GM12878 (cell line): ENCODE results near the gene ECEL1. TPM values are rescaled to one million over a fixed set of nuclear protein-coding genes. Genes with fewer than 3 reads are reported as not detected.

Experiments
- ATAC-seq: fragments of 200-7000 bp; cut with Tn5 transposase; 3 replicates; pipeline ENCODE4 v1.9.1; 2020; ENCODE audit warnings: mild to moderate bottlenecking, moderate library complexity
- BruUV-seq: library from RNA; stranded (reverse); fragments of 400-500 nt; replicated peaks from 2 replicates; lab custom pipeline; 2021; lab: Mats Ljungman, UMichigan
- CTCF ChIA-PET: fragments of 300-600 bp; sonication (Branson Sonifier 250); formaldehyde crosslinking; extraction: SDS; loops from one replicate; lab custom pipeline; 2021; ENCODE audit warnings: inconsistent platforms; lab: Yijun Ruan, JAX
- POLR2A ChIA-PET: fragments of 350-600 bp; formaldehyde crosslinking; extraction: SDS; loops from one replicate; lab custom pipeline; 2021; ENCODE audit warnings: inconsistent platforms; lab: Charles Lee
- RAD21 ChIA-PET: fragments of 300-600 bp; sonication (Branson Sonifier 250); formaldehyde crosslinking; loops from one replicate; lab custom pipeline; 2023; ENCODE audit warnings: antibody characterized with exemption; ENCODE audit not compliant: unreplicated experiment; lab: Charles Lee
- SMC1A ChIA-PET: fragments of 300-600 bp; sonication (Branson Sonifier 250); formaldehyde crosslinking; loops from one replicate; lab custom pipeline; 2023; ENCODE audit not compliant: unreplicated experiment, uncharacterized antibody; lab: Charles Lee
- DNase-seq: peaks from one replicate; pipeline ENCODE4 v3.0.0-alpha.2; 2011; ENCODE audit warnings: low read depth, low spot score
- FAIRE-seq: peaks from 3 replicates; lab custom pipeline; 2011; peaks lifted over from hg19 to GRCh38; lab: Jason Lieb, UNC
- H2AFZ ChIP-seq: 2 replicates; pipeline ENCODE4 v1.6.0; 2011; ENCODE audit warnings: low read depth, low read length, control low read depth; ENCODE audit not compliant: control insufficient read depth
- H3K27ac ChIP-seq: 2 replicates; pipeline ENCODE4 v1.5.1; 2011; ENCODE audit warnings: control low read depth; ENCODE audit not compliant: control insufficient read depth, insufficient read depth
- H3K27me3 ChIP-seq, 2 experiments: replicated peaks in 1 of 2; 2 replicates each; pipeline versions ENCODE4 v1.6.0 to v1.6.1; 2011; ENCODE audit warnings: low read length in 1 of 2; ENCODE audit not compliant: control insufficient read depth in 2 of 2, insufficient read depth in 2 of 2
- H3K36me3 ChIP-seq, 2 experiments: 2 replicates each; pipeline ENCODE4 v1.5.1; 2011; ENCODE audit warnings: low read length in 1 of 2; ENCODE audit not compliant: control insufficient read depth in 2 of 2, insufficient read depth in 2 of 2
- H3K4me1 ChIP-seq: 2 replicates; pipeline ENCODE4 v1.6.1; 2011; ENCODE audit warnings: mild to moderate bottlenecking, low read length, moderate library complexity, mixed read lengths; ENCODE audit not compliant: control insufficient read depth, insufficient read depth
- H3K4me2 ChIP-seq: 2 replicates; pipeline ENCODE4 v1.6.0; 2011; ENCODE audit warnings: control low read depth; ENCODE audit not compliant: control insufficient read depth, insufficient read depth
- H3K4me3 ChIP-seq: fragments of 200-600 bp; sonication (generic); 2 replicates; pipeline ENCODE4 v1.5.1; 2016
- H3K79me2 ChIP-seq: 2 replicates; pipeline ENCODE4 v1.6.0; 2011; ENCODE audit warnings: low read length; ENCODE audit not compliant: control insufficient read depth, insufficient read depth
- H3K9ac ChIP-seq: 2 replicates; pipeline ENCODE4 v1.8.0; 2011; ENCODE audit warnings: low read length, control low read depth, mixed read lengths; ENCODE audit not compliant: control insufficient read depth, insufficient read depth
- H3K9me3 ChIP-seq: replicated peaks from 3 replicates; pipeline ENCODE4 v1.5.1; 2011; ENCODE audit warnings: mild to moderate bottlenecking, low read length; ENCODE audit not compliant: control insufficient read depth, insufficient read depth
- H4K20me1 ChIP-seq: 2 replicates; pipeline ENCODE4 v1.6.0; 2011; ENCODE audit not compliant: control insufficient read depth, insufficient read depth
- ASH2L ChIP-seq: fragments of 300-600, 200-600 bp; sonication (generic); IDR thresholded peaks from 2 replicates; pipeline ENCODE4 v1.6.1; 2017; ENCODE audit warnings: low read depth, mild to moderate bottlenecking, borderline replicate concordance
- E2F4 ChIP-seq: IDR thresholded peaks from 2 replicates; pipeline ENCODE4 v1.6.1; 2012; ENCODE audit warnings: low read depth, low read length, improper control_type of control experiment
- EP300 ChIP-seq, 2 experiments: fragments of 150-350 bp in 1 of 2; IDR thresholded peaks; 2 replicates each; pipeline ENCODE4 v1.6.1; 2011 to 2012; ENCODE audit warnings: low read depth in 2 of 2, low read length in 2 of 2, borderline replicate concordance in 1 of 2, improper control_type of control experiment in 1 of 2, inconsistent platforms in 1 of 2; ENCODE audit not compliant: control insufficient read depth in 1 of 2
- ETV6 ChIP-seq, 2 experiments: fragments of 450-650 bp in 1 of 2; IDR thresholded peaks in 1 of 2; conservative IDR thresholded peaks in 1 of 2; 2 replicates each; pipeline ENCODE4 v1.6.1; 2014; ENCODE audit warnings: antibody characterized with exemption in 1 of 2, borderline replicate concordance in 1 of 2, low read depth in 1 of 2, mild to moderate bottlenecking in 1 of 2, moderate library complexity in 1 of 2
- GATAD2B ChIP-seq: fragments of 450-650 bp; conservative IDR thresholded peaks from 2 replicates; pipeline ENCODE4 v1.6.1; 2017; ENCODE audit warnings: low read depth, mild to moderate bottlenecking, moderate library complexity
- NR2C1 ChIP-seq: fragments of 450-650 bp; IDR thresholded peaks from 2 replicates; pipeline ENCODE4 v1.6.1; 2017; ENCODE audit warnings: antibody characterized with exemption, mild to moderate bottlenecking, moderate library complexity
- PAX5 ChIP-seq: IDR thresholded peaks from 2 replicates; pipeline ENCODE4 v1.6.1; 2011; ENCODE audit warnings: low read depth, low read length, borderline replicate concordance
- POU2F2 ChIP-seq: IDR thresholded peaks from 3 replicates; pipeline ENCODE4 v1.6.1; 2011; ENCODE audit warnings: low read depth, mild to moderate bottlenecking, low read length, borderline replicate concordance
- WGBS: methylation state at CpG from one replicate; pipeline ENCODE4 v1.1.6; 2016; ENCODE audit warnings: low lambda C conversion rate; ENCODE audit not compliant: insufficient replicate concordance, insufficient coverage; ENCODE audit errors: missing lambda C conversion rate; 5-methylcytosine and 5-hydroxymethylcytosine counted together
- in situ Hi-C: fragments of 300-500 bp; cut with MboI; formaldehyde crosslinking; loops from 9 replicates; pipeline ENCODE4 v1.14.3; 2018; ENCODE audit warnings: mixed read lengths
- intact Hi-C: fragments of 100-400 bp; cut with micrococcal nuclease; formaldehyde crosslinking; loops from one replicate; pipeline ENCODE4 v1.14.2; 2022; ENCODE audit not compliant: unreplicated experiment
- polyA plus RNA-seq, 11 experiments: library from polyadenylated mRNA; depleted of rRNA in 4 of 11; unstranded in 6 of 11; stranded (reverse) in 5 of 11; fragments of >200 nt; fragmentation: Nextera tagmentation in 4 of 11; fragmentation: Illumina TruSeq in 1 of 11; extraction: Ambion mirVana in 4 of 11; extraction: Trizol in 1 of 11; gene quantifications; 1 replicate in 1 of 11; 2 replicates in 10 of 11; pipeline versions ENCODE4 v1.2.1 to v1.2.3, GENCODE V29; 2011 to 2016; ENCODE audit warnings: inconsistent platforms in 2 of 11, missing spikeins in 2 of 11, low read depth in 1 of 11
- total RNA-seq, 4 experiments: library from RNA; depleted of rRNA in 3 of 4; stranded (reverse); fragments of >200 nt in 3 of 4; fragmentation: Illumina TruSeq in 1 of 4; extraction: Trizol in 1 of 4; gene quantifications; 2 replicates each; pipeline versions ENCODE4 v1.2.1 to v1.2.3, GENCODE V29; 2013 to 2021

ECEL1 gene
- total and polyA plus RNA-seq, 10 of the 15 experiments (the other 5 are each of a cell fraction or from before 2014, with no cell fraction given), result not detected

GRCh38 chr2:232526372-232526941, 38.8 kb upstream of the ECEL1 start:
- CTCF ChIA-PET, result no interaction called here
- no peak for FAIRE-seq

More at GRCh38 chr2:232526372-232526941, 38.8 kb upstream of the ECEL1 start:
- H3K27me3 ChIP-seq, result peaks cover 1 to 6% of the 10 kb centered on the region in 2 experiments; a peak in 3 of 4 replicates
- no peak overlapping the region for H3K4me2 ChIP-seq
- TF ChIP-seq E2F4 (no peak), GATAD2B (no peak), ASH2L (no peak), POU2F2 (no peak), EP300 (IDR thresholded peaks at IDR 0.05; ENCODE audit: borderline replicate concordance in 1 of 2, control insufficient read depth in 1 of 2, low read depth in 2 of 2, low read length in 2 of 2) (no peak), PAX5 (no peak), ETV6 (conservative IDR thresholded peaks at IDR 0.05 in 1 of 2, IDR thresholded peaks at IDR 0.05 in 1 of 2; ENCODE audit: borderline replicate concordance in 1 of 2, low read depth in 1 of 2) (no peak), NR2C1 (no peak)
- no peak overlapping the region for H3K9ac ChIP-seq
- H3K36me3 ChIP-seq, result no peaks in the 10 kb centered on the region
- ChIA-PET POLR2A (no interaction called here), SMC1A (no interaction called here), RAD21 (no interaction called here)
- H3K4me3 ChIP-seq, result no peak overlapping the region
- no peaks in the 10 kb centered on the region for H3K9me3 ChIP-seq
- BruUV-seq, result no TSS peak
- no peak for ATAC-seq
- DNase-seq, result no peak
- no peaks in the 10 kb centered on the region for H3K79me2 ChIP-seq
- 49% methylated on average over 13 of the region's 13 CpGs for WGBS
- no peak overlapping the region for H3K27ac ChIP-seq
- intact Hi-C loops (no loop called here), in situ Hi-C loops (no loop called here)
- no peaks in the 10 kb centered on the region for H4K20me1 ChIP-seq
- H3K4me1 ChIP-seq, result no peaks in the 10 kb centered on the region
- no peak overlapping the region for H2AFZ ChIP-seq
